Measurements from ENCODE around the gene URAD.

URAD gene

DNA sequence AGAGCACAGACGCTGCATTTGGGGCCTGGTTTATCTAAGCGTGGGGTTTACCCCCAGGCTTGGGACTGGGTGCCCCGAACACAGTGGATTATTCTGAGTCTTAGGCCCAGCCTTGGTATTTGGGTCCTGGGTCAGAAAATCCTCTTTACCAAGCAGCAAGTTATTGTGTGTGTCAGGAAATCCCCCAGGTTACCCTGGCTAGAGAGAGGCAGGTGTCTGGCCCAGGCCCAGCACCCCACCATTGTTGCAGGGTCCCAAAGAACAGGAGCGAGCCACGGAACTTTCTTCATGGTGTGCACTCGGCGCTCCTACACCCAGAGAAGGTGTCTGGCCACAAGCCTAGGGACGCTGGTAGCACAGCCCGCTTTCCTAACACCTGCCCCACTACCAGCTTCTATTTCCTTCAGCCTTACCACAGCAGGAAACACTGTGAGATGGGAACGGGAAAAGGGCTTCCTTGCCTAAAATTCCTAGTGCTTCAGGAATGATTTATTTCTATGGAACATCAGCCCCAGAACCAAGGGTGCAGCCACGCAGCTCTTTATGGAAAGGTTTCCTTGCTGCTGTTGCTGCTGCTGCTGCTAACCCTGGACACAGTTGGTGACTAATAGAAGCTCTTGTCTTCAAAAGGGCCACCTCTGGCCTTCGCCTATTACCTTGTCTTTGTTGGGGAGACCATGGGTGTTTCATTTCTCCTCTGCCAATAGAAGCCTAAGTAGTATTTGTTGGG is 12.0 kb downstream of the URAD start:
- Histone ChIP-seq H3K27ac (ENCODE audit: low read depth, low read length) (no peak overlapping the region), H3K4me1 (ENCODE audit: insufficient read depth, low read length) (peaks cover 11% of the 10 kb centered on the region), H3K27me3 (ENCODE audit: insufficient read depth, low read length) (peaks cover 100% of the 10 kb centered on the region), H3K36me3 (ENCODE audit: insufficient read depth, low read length) (no peaks in the 10 kb centered on the region), H3K9ac (ENCODE audit: low read depth, low read length) (no peak overlapping the region), H3K9me3 (ENCODE audit: insufficient read depth, low read depth, low read length) (no peaks in the 10 kb centered on the region), H3K4me3 (ENCODE audit: low read length) (no peak overlapping the region)
- WGBS = 7% methylated on average over 12 of the region's 12 CpGs

DNA sequence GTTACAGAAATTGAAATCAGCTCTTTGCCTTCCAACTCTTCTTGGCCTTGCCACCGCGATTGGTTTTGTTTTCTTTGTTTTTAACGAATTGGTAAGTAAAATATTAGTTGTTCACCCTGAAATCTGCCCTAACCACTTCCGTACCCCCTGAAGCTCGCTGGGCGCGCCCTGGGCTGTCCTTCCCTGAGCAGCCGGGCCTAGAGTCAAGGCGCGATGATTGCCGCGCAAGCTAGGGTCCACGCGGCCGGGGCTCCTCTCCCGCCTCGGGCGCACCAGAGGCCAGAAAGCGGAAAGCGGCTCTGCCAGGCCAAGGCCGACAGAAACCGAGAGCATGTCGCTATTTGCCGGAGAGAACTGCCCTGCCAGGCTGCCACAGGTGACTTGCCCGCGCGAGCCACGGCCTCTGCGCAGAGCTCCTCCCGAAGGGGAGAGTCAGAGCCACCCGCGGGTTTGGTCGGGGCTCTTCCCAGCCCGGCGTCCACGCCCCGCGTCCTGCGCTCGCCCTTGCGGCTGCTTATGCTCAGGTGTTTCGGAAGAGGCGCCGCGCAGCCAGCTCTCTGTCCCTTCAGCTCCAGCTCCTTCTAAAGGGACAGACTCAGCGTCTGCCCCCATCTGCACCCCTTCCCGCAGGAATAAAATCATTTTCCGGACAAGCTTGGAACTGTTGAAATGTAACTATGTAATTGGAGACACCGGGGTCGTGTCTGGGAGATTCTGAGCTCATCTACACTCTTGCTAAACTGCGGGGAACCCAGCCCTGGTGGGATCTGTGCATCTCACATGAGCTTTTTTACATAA is 12.7 kb downstream of the URAD start:
- H3K4me1 ChIP-seq (ENCODE audit: insufficient read depth, low read length) = peaks cover 17% of the 10 kb centered on the region
- no peaks in the 10 kb centered on the region for H3K36me3 ChIP-seq (ENCODE audit: insufficient read depth, low read length)
- peaks cover 100% of the 10 kb centered on the region for H3K27me3 ChIP-seq (ENCODE audit: insufficient read depth, low read length)
- no peak overlapping the region for H3K27ac ChIP-seq (ENCODE audit: low read depth, low read length)
- H3K9ac ChIP-seq (ENCODE audit: low read depth, low read length) = no peak overlapping the region
- H3K9me3 ChIP-seq (ENCODE audit: insufficient read depth, low read depth, low read length) = no peaks in the 10 kb centered on the region
- no peak overlapping the region for H3K4me3 ChIP-seq (ENCODE audit: low read length)
- 4% methylated on average over 48 of the region's 51 CpGs for WGBS

DNA sequence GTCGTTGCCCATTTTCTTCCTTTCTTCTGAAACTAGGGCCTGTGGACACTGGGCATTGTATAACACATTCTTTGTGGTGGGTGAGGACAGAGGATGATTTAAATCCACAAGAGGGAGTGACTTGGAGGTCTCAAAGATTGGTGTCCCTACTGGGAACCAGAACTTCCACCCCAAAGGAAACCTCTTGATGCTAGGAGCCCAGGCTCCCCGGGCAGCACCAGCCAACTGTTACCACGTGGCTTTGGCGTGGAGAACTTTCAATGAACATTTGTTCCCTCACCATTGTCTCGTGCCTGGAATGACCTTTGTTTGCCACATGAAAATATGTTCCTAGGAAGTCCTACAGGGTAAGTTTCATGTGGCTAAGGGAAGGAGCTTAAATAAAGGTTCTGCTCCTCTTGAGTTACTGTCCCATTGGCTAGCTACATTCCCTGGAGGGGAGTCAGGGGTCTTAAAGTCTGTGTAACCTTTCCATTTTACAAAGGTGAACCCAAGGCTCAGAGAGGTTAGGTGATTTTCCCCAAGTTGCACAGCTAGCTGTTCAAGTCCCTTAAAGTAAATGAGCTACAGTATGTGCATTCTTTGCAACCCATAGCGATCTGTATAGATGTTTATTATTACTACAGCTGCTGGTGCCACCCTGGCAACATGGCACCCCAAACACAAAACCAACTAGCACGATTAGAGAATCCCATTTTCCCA is 14.4 kb downstream of the URAD start:
- 30% methylated on average over 7 of the region's 7 CpGs for WGBS
- Histone ChIP-seq H3K4me1 (ENCODE audit: insufficient read depth, low read length) (peaks cover 29% of the 10 kb centered on the region), H3K9me3 (ENCODE audit: insufficient read depth, low read depth, low read length) (no peaks in the 10 kb centered on the region), H3K36me3 (ENCODE audit: insufficient read depth, low read length) (no peaks in the 10 kb centered on the region), H3K27ac (ENCODE audit: low read depth, low read length) (no peak overlapping the region), H3K4me3 (ENCODE audit: low read length) (no peak overlapping the region), H3K27me3 (ENCODE audit: insufficient read depth, low read length) (peaks cover 100% of the 10 kb centered on the region), H3K9ac (ENCODE audit: low read depth, low read length) (no peak overlapping the region)

DNA sequence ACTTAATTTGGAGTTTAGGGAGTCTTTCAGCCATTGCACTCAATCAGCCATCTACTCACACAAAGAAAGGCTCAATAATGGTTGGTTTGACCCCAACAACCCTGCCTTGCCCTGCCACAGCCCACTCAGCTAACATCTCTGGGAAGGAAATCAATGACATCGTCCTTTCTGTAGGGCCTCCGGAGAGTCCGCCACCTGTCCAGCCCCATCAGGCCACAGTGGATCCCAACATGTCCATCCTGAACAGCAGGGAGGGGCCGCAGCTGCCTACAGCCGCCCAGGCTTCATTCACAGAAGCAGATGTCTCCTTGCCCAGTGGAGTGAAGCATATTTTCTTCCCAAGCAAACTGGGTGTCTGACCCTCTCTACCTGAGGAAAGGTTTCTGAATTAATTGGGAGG is 15.2 kb downstream of the URAD start:
- no peak overlapping the region for H3K9ac ChIP-seq (ENCODE audit: low read depth, low read length)
- no peak overlapping the region for H3K4me3 ChIP-seq (ENCODE audit: low read length)
- H3K4me1 ChIP-seq (ENCODE audit: insufficient read depth, low read length) = peaks cover 27% of the 10 kb centered on the region
- H3K27ac ChIP-seq (ENCODE audit: low read depth, low read length) = no peak overlapping the region
- no peaks in the 10 kb centered on the region for H3K9me3 ChIP-seq (ENCODE audit: insufficient read depth, low read depth, low read length)
- H3K27me3 ChIP-seq (ENCODE audit: insufficient read depth, low read length) = peaks cover 100% of the 10 kb centered on the region
- no peaks in the 10 kb centered on the region for H3K36me3 ChIP-seq (ENCODE audit: insufficient read depth, low read length)
- whole genome bisulfite sequencing = 55% methylated on average over 5 of the region's 5 CpGs

DNA sequence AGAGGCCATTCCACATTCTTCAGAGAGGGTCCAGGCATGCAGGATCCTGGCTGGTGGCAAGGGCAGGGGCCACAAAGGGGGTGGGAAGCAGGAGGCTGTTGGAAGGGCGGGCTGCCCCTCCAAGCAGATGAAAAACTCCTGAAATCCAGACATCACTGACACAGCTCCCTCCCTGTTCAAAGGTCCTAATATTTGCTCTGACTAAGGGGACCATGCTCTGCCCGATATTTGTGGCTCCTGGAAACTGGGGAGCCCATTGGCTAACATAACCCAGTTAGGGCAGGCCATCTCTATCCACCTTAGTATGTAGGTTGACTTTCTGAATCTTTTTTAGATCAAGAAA is 16.0 kb downstream of the URAD start:
- WGBS = 38% methylated on average over 2 of the region's 2 CpGs

DNA sequence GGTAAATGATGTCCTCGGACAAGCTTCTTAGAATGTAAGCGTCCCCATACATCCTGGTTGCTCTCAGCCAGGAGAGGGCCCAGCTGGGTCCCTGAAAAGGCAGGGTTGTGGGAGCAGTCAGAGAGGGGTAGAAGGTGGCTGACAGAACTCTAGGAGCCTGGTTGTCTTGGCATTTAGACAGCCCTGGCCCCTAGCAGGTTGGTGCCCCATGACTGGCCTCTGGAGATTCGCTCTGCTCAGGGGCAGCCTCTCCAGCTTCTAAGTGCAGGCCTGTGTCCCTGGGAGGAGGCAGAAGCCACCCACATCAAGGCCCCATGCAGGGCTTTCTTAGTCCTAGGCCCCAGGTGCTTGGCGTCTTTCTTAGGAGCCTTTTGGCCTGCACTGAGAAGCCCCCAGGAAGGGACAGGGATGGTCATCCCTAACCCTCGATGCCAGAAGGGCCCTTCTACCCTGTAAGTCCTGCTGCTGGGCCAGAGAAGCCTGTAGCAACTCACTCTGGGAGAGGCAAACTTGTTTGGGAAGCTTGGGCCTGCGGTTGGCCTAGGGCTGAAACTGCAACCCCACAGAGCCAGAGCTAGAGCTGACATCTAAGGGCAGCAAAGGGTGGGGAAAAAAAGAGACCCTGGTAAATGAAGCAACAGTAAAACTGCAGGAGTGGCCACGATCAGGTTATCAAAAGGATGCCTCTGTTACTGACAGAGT is 16.6 kb downstream of the URAD start:
- H3K4me3 ChIP-seq (ENCODE audit: low read length) = no peak overlapping the region
- no peak overlapping the region for H3K27ac ChIP-seq (ENCODE audit: low read depth, low read length)
- no peaks in the 10 kb centered on the region for H3K9me3 ChIP-seq (ENCODE audit: insufficient read depth, low read depth, low read length)
- no peak overlapping the region for H3K9ac ChIP-seq (ENCODE audit: low read depth, low read length)
- WGBS = 25% methylated on average over 7 of the region's 7 CpGs
- peaks cover 27% of the 10 kb centered on the region for H3K4me1 ChIP-seq (ENCODE audit: insufficient read depth, low read length)
- H3K36me3 ChIP-seq (ENCODE audit: insufficient read depth, low read length) = no peaks in the 10 kb centered on the region
- H3K27me3 ChIP-seq (ENCODE audit: insufficient read depth, low read length) = peaks cover 100% of the 10 kb centered on the region

More for the DNA sequence above, 16.0 kb downstream of the URAD start:
- H3K27ac ChIP-seq (ENCODE audit: low read depth, low read length) = no peak overlapping the region
- H3K27me3 ChIP-seq (ENCODE audit: insufficient read depth, low read length) = peaks cover 100% of the 10 kb centered on the region
- H3K9me3 ChIP-seq (ENCODE audit: insufficient read depth, low read depth, low read length) = no peaks in the 10 kb centered on the region
- H3K36me3 ChIP-seq (ENCODE audit: insufficient read depth, low read length) = no peaks in the 10 kb centered on the region
- no peak overlapping the region for H3K9ac ChIP-seq (ENCODE audit: low read depth, low read length)
- H3K4me3 ChIP-seq (ENCODE audit: low read length) = no peak overlapping the region
- H3K4me1 ChIP-seq (ENCODE audit: insufficient read depth, low read length) = peaks cover 27% of the 10 kb centered on the region

DNA sequence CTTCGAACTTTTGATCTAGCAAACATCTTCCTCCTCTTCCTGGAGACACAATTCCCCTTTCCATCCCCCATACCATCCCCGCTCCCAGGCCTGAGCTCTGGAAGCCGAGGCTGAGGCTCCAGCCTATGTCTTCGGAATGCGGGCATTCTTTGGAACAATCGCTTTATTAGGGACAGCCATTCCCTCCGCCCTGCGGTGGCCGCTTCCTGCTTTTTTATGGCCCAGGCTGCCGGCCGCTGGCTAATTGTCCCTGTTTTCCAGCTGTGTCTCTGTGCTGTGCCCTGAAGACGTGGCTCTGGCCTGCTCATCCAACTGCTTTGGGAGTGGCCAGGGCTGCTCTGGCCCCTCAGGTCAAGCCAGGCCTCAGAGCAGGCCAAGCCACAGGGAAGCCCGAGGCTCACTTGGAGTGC is 17.3 kb downstream of the URAD start:
- no peaks in the 10 kb centered on the region for H3K9me3 ChIP-seq (ENCODE audit: insufficient read depth, low read depth, low read length)
- H3K27me3 ChIP-seq (ENCODE audit: insufficient read depth, low read length) = peaks cover 100% of the 10 kb centered on the region
- no peak overlapping the region for H3K4me3 ChIP-seq (ENCODE audit: low read length)
- H3K36me3 ChIP-seq (ENCODE audit: insufficient read depth, low read length) = no peaks in the 10 kb centered on the region
- no peak overlapping the region for H3K27ac ChIP-seq (ENCODE audit: low read depth, low read length)
- WGBS = 1% methylated on average over 13 of the region's 13 CpGs
- H3K4me1 ChIP-seq (ENCODE audit: insufficient read depth, low read length) = peaks cover 27% of the 10 kb centered on the region
- no peak overlapping the region for H3K9ac ChIP-seq (ENCODE audit: low read depth, low read length)

DNA sequence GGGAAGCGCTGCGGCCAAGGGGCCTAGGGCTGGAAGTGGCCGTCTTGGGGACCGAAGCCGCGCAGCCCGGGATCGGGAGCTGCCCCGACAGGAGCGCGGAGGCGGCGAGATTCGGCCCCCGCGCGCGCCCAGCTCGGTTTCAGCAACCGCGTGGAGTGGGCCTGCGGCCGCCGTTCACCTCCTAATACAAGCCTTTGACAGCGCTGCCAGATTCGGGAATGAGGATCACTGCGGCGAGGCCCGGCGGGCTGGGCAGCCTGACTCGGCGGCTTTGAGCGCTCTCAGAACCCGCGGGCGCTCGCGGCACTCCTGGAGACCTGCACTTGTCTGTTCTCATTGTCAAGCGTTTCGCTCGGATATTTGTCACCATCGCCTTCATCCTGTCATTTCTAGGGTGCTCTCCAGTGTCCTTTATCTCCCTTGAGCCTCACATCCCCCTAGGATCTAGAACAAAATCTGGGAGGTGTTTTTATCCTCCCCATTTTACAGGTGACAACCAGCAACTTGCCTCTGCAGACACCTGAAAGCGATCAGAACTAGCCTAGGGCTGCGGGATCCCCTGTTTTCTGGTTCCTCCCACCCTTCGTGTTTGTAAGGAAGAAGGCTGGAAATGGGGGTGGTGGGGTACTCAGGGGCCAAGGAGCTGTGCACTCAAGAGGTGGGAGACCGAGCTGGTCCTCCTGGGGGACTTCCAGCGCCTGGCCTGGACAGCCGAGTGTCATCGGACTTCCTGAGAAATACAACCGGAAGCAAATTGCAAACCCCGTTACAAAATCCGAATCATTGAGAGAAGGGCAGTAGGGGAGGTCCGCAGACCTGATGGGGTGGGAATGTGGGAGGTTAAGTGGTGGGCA is 17.9 kb downstream of the URAD start:
- Histone ChIP-seq H3K27me3 (ENCODE audit: insufficient read depth, low read length) (peaks cover 100% of the 10 kb centered on the region), H3K9me3 (ENCODE audit: insufficient read depth, low read depth, low read length) (no peaks in the 10 kb centered on the region), H3K9ac (ENCODE audit: low read depth, low read length) (no peak overlapping the region), H3K27ac (ENCODE audit: low read depth, low read length) (no peak overlapping the region), H3K4me3 (ENCODE audit: low read length) (no peak overlapping the region), H3K4me1 (ENCODE audit: insufficient read depth, low read length) (peaks cover 28% of the 10 kb centered on the region), H3K36me3 (ENCODE audit: insufficient read depth, low read length) (no peaks in the 10 kb centered on the region)
- WGBS = 2% methylated on average over 52 of the region's 53 CpGs

DNA sequence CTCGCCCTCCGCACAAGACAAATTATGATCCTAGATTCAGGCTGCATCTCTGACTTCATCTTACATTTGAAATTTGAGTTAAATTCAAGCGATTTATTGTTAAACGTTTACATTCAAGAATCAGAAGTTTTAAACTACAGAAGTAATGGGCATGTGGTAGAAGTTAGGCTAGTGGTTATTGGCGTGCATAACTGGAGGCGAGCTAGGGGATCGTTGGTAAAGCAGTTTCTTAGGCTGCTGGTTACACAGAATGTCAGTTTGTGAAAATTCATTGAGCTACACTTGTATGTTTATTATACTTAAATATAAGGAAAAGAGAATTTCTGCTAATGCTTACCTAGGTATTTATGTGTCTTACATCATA is 18.6 kb downstream of the URAD start:
- WGBS = 5% methylated on average over 7 of the region's 7 CpGs
- peaks cover 36% of the 10 kb centered on the region for H3K4me1 ChIP-seq (ENCODE audit: insufficient read depth, low read length)
- no peak overlapping the region for H3K27ac ChIP-seq (ENCODE audit: low read depth, low read length)
- H3K36me3 ChIP-seq (ENCODE audit: insufficient read depth, low read length) = no peaks in the 10 kb centered on the region
- peaks cover 100% of the 10 kb centered on the region for H3K27me3 ChIP-seq (ENCODE audit: insufficient read depth, low read length)
- no peak overlapping the region for H3K9ac ChIP-seq (ENCODE audit: low read depth, low read length)
- no peaks in the 10 kb centered on the region for H3K9me3 ChIP-seq (ENCODE audit: insufficient read depth, low read depth, low read length)
- H3K4me3 ChIP-seq (ENCODE audit: low read length) = no peak overlapping the region

DNA sequence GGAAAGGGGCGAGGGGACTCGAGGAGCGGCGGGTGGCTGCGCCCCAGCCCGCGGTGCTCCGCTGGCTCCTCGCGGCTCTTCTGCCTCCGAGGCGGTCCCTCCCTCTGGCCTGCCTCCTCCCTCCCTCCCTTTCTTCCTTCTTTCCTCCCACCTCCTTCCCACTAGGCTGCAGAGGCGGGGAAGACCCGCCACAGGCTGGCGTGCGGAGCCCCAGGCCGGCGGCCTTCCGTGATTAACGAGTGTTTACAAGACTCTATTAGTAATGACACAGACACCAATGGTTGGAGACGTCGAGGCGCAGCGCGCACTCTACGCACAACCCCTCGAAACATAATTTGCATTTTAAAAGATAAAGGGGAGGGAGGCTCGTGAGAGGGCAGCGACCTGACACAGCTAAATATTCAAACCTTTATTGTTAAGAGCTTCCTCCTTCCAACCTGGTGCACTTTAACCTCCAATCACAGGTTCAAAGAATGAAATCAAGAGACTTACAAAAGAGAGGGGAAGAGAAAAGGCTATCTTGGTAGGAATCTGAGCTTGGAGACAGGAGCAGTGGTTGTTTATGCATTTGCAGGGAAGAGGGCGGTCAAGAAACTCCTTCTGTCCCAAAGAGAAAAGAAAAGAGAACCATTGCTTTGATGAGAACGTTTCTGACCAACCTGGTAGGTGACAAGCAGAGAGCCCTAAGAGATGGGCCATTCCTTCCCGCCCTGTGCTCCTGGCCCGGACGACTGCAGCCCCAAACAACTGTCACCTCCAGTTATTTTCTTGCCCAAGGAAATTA is 19.2 kb downstream of the URAD start, which contains the start of gene CDX2:
TSS of gene CDX2 (minus strand) at position 234 of the 784 bp plus-strand sequence. CDS start 309 bp downstream, outside the sequence.
- peak within 1 kb of the TSS; percentile 33 for H3K4me3 ChIP-seq (ENCODE audit: low read length)
- no peak within 1 kb of the TSS for H3K9ac ChIP-seq (ENCODE audit: low read depth, low read length)
- H3K9me3 ChIP-seq (ENCODE audit: insufficient read depth, low read depth, low read length) = no peaks in the 10 kb centered on the region
- H3K27me3 ChIP-seq (ENCODE audit: insufficient read depth, low read length) = peaks cover 100% of the 10 kb centered on the region
- no peak within 1 kb of the TSS for H3K27ac ChIP-seq (ENCODE audit: low read depth, low read length)
- WGBS = under 1% methylated on average over 32 of the region's 34 CpGs
- H3K4me1 ChIP-seq (ENCODE audit: insufficient read depth, low read length) = peaks cover 37% of the 10 kb centered on the region
- H3K36me3 ChIP-seq (ENCODE audit: insufficient read depth, low read length) = no peaks in the 10 kb centered on the region
